Stimulated activated CD8-positive, alpha-beta memory T cell treated with anti-CD3 and anti-CD28 coated beads, Interleukin-15, amount 100 ng/mL, for 1 hour (primary cell): Measurements from ENCODE around the gene NT5C1B.

Experiments used
- DNase-seq: peaks from one replicate; pipeline ENCODE4 v3.0.0-alpha.2; 2020; ENCODE audit warnings: low read depth

NT5C1B gene

GRCh38 chr2:18514526-18515461 is 74.6 kb downstream of the NT5C1B start:
- DNase-seq: no peak
